SU-DHL-6 (cell line): ENCODE results near the gene FMNL3.

Experiments used
- CTCF ChIP-seq: fragments of 200-600 bp; sonication (generic); IDR thresholded peaks from one replicate; pipeline ENCODE4 v1.5.1; 2017; ENCODE audit warnings: antibody characterized with exemption, mild to moderate bottlenecking, low read length, moderate library complexity; ENCODE audit not compliant: insufficient read depth, poor library complexity, severe bottlenecking
- EZH2phosphoT487 ChIP-seq: fragments of 200-600 bp; sonication (generic), shearing (Covaris generic); conservative IDR thresholded peaks from 2 replicates; pipeline ENCODE4 v1.6.1; 2018; ENCODE audit warnings: mild to moderate bottlenecking, antibody characterized with exemption, low read length, moderate library complexity, mixed read lengths

GRCh38 chr12:49707812-49708147, 575 bp upstream of the FMNL3 start:
- TF ChIP-seq CTCF (no peak), EZH2phosphoT487 (no peak)
